K562 (cell line): ENCODE data around the gene EXT2. TPM values are rescaled to one million over a fixed set of nuclear protein-coding genes. Genes with fewer than 3 reads are reported as not detected.

Experiments
- ATF6 ChIP-seq: sonication (generic); formaldehyde crosslinking; IDR thresholded peaks from 2 replicates; pipeline ENCODE4 v1.4.0; 2020; ENCODE audit warnings: mild to moderate bottlenecking, missing genetic modification reagents
- DACH1 ChIP-seq: fragments of 450-650 bp; IDR thresholded peaks from 2 replicates; pipeline ENCODE4 v1.6.1; 2018; ENCODE audit not compliant: partially characterized antibody
- E2F6 ChIP-seq, 2 experiments: IDR thresholded peaks; 2 replicates each; pipeline ENCODE4 v1.6.1; 2011; ENCODE audit warnings: borderline replicate concordance in 1 of 2, control low read depth in 1 of 2, low read depth in 1 of 2, low read length in 1 of 2, mild to moderate bottlenecking in 1 of 2, mixed read lengths in 1 of 2, moderate library complexity in 1 of 2; ENCODE audit not compliant: insufficient read depth in 1 of 2, insufficient read length in 1 of 2, poor library complexity in 1 of 2, severe bottlenecking in 1 of 2; ENCODE audit errors: extremely low read depth in 1 of 2
- HDAC3 ChIP-seq: fragments of 450-650 bp; IDR thresholded peaks from 2 replicates; pipeline ENCODE4 v1.6.1; 2018; ENCODE audit warnings: borderline replicate concordance, mild to moderate bottlenecking, moderate library complexity; ENCODE audit not compliant: partially characterized antibody
- PRDM10 ChIP-seq: fragments of 450-650 bp; IDR thresholded peaks from 2 replicates; pipeline ENCODE4 v1.6.1; 2018; ENCODE audit not compliant: partially characterized antibody
- SMC3 ChIP-seq: conservative IDR thresholded peaks from 2 replicates; pipeline ENCODE4 v1.6.1; 2011; ENCODE audit warnings: low read depth, low read length, improper control_type of control experiment; ENCODE audit not compliant: insufficient read depth
- ZNF174 ChIP-seq: fragments of 250-450 bp; sonication (Bioruptor Pico); IDR thresholded peaks from 2 replicates; pipeline ENCODE4 v1.4.0; 2020; ENCODE audit warnings: mild to moderate bottlenecking
- polyA plus RNA-seq, 8 experiments: library from polyadenylated mRNA; depleted of rRNA in 4 of 8; stranded (reverse) in 5 of 8; unstranded in 3 of 8; fragments of >200 nt; fragmentation: Nextera tagmentation in 2 of 8; fragmentation: Illumina TruSeq in 1 of 8; extraction: Ambion mirVana in 2 of 8; extraction: Trizol in 1 of 8; gene quantifications; 2 replicates each; pipeline versions ENCODE4 v1.2.1 to v1.2.3, GENCODE V29; 2011 to 2014; ENCODE audit warnings: inconsistent platforms in 1 of 8, missing spikeins in 1 of 8
- total RNA-seq, 7 experiments: library from RNA; depleted of rRNA in 6 of 7; stranded (reverse); fragments of >200 nt in 6 of 7; fragmentation: Illumina TruSeq in 2 of 7; extraction: Trizol in 2 of 7; gene quantifications; 2 replicates each; pipeline versions ENCODE4 v1.2.1 to v1.2.3, GENCODE V29; 2011 to 2021; ENCODE audit warnings: low replicate concordance in 1 of 7

Gene EXT2
- total and polyA plus RNA-seq, 9 of the 15 experiments (the other 6 are each of a cell fraction or from before 2014, with no cell fraction given): 7.5 to 52.1 (median 38.1) TPM

- TF ChIP-seq ATF6 (CRISPR knock-in tag): no peak
- no peak for TF ChIP-seq PRDM10
- no peak for TF ChIP-seq E2F6 (IDR thresholded peaks at IDR 0.05; ENCODE audit: borderline replicate concordance in 1 of 2, extremely low read depth in 1 of 2, insufficient read depth in 1 of 2, insufficient read length in 1 of 2, low read depth in 1 of 2, low read length in 1 of 2, poor library complexity in 1 of 2, severe bottlenecking in 1 of 2)
- no peak for TF ChIP-seq DACH1
- TF ChIP-seq HDAC3: no peak
- TF ChIP-seq SMC3: peak; percentile 73
- no peak for TF ChIP-seq ZNF174 (CRISPR knock-in tag)
These were observed 38.0 kb downstream of the EXT2 start (continued) for GRCh38 chr11:44133335-44133946.
